ENCODE data around the gene FBXL19. TPM values are rescaled to one million over a fixed set of nuclear protein-coding genes. Genes with fewer than 3 reads are reported as not detected.

The FBXL19 gene
- total and polyA plus RNA-seq, 2 of the 8 experiments (the other 6 are each of a cell fraction or from before 2014, with no cell fraction given): 47.2 to 72.2 TPM

GRCh38 chr16:30989469-30990047, 66.2 kb downstream of the FBXL19 start:
- FAIRE-seq: no peak
- no peak for DNase-seq (ENCODE audit: low read depth in 1 of 2, low spot score in 2 of 2)
- no peak overlapping the region; the same call in 1 of the 2 replicates for H4K8ac ChIP-seq (ENCODE audit: extremely low read depth, insufficient read depth, low read length)
- H3K4me2 ChIP-seq (ENCODE audit: insufficient read depth in 1 of 2, low read depth in 2 of 2, low read length in 2 of 2): no peak overlapping the region
- H3K23me2 ChIP-seq (ENCODE audit: low read depth, low read length): peaks cover 3% of the 10 kb centered on the region; the same call in 1 of the 2 replicates
- H3K9ac ChIP-seq (replicated peaks in 1 of 4; ENCODE audit: extremely low read depth in 1 of 4, low read depth in 3 of 4, low read length in 3 of 4): no peak overlapping the region
- H3K14ac ChIP-seq (ENCODE audit: insufficient read length): no peak overlapping the region
- H2AK5ac ChIP-seq (ENCODE audit: low read depth, low read length): no peak overlapping the region
- H2AFZ ChIP-seq (ENCODE audit: low read length): no peak overlapping the region
- no peak overlapping the region for H3K56ac ChIP-seq (replicated peaks; ENCODE audit: insufficient read length, low read depth, low read length)
- H3K79me2 ChIP-seq (ENCODE audit: control insufficient read depth in 1 of 2, insufficient read depth in 2 of 2, low read length in 2 of 2): no peaks in the 10 kb centered on the region
- H3K79me1 ChIP-seq (ENCODE audit: low read depth, low read length): no peaks in the 10 kb centered on the region
- ChIA-PET POLR2A (ENCODE audit: partially characterized antibody) (interaction anchor here (0.7 kb wide), 1 partner anchor 23 kb away, joined by 3 read pairs; no protein-coding TSS in a partner anchor), CTCF (ENCODE audit: partially characterized antibody) (interaction anchor here (1.5 kb wide), 1 partner anchor 53 kb away, joined by 4 read pairs; no protein-coding TSS in a partner anchor)
- H2BK5ac ChIP-seq (ENCODE audit: low read depth, low read length): no peak overlapping the region
- H3K36me3 ChIP-seq (ENCODE audit: control insufficient read depth in 2 of 4, insufficient read depth in 4 of 4, low read length in 3 of 4): no peaks in the 10 kb centered on the region
- TF ChIP-seq ZNF274 (IDR thresholded peaks at IDR 0.05; ENCODE audit: borderline replicate concordance, extremely low read depth, low read length) (no peak), TAF7 (optimal IDR thresholded peaks at IDR 0.05; ENCODE audit: borderline replicate concordance, low read depth, low read length) (no peak), CREB1 (IDR thresholded peaks at IDR 0.05) (no peak), NANOG (IDR thresholded peaks at IDR 0.05; ENCODE audit: insufficient read depth, low read depth, low read length, poor library complexity, severe bottlenecking) (no peak), CBX5 (IDR thresholded peaks at IDR 0.05; ENCODE audit: low read depth, low read length) (no peak), SP2 (IDR thresholded peaks at IDR 0.05; ENCODE audit: low read length) (no peak), TBP (IDR thresholded peaks at IDR 0.05; ENCODE audit: low read depth, low read length) (no peak), MAFK (IDR thresholded peaks at IDR 0.05; ENCODE audit: low read depth, low read length) (no peak), EGR1 (IDR thresholded peaks at IDR 0.05; ENCODE audit: borderline replicate concordance, low read depth, low read length) (no peak)
- H2BK12ac ChIP-seq (ENCODE audit: low read depth, low read length): no peak overlapping the region
- no peak overlapping the region for H4K91ac ChIP-seq (replicated peaks; ENCODE audit: insufficient read length, low read length)
- H3K4ac ChIP-seq (replicated peaks; ENCODE audit: insufficient read length, low read depth, low read length): no peak overlapping the region
- WGBS, 2 experiments (ENCODE audit: extremely low coverage in 1 of 2, insufficient coverage in 1 of 2, insufficient read length in 1 of 2, insufficient replicate concordance in 2 of 2, low coverage in 1 of 2, low lambda C conversion rate in 2 of 2, missing lambda C conversion rate in 1 of 2): 88% methylated on average over 20 of the region's 23 CpGs; no CpG with 5 or more reads in 1 of the 2 experiments
- no peaks in the 10 kb centered on the region; a peak in 1 of 7 replicates for H3K27me3 ChIP-seq (replicated peaks in 1 of 4; ENCODE audit: control insufficient read depth in 3 of 4, extremely low read depth in 1 of 4, insufficient read depth in 3 of 4, low read length in 3 of 4)
- no peak overlapping the region for H2BK120ac ChIP-seq (replicated peaks; ENCODE audit: low read depth, low read length)
- no peak overlapping the region for H3K18ac ChIP-seq (ENCODE audit: extremely low read depth, low read length)
- H2BK15ac ChIP-seq (ENCODE audit: low read length): no peak overlapping the region
- no peak overlapping the region for H3K27ac ChIP-seq (ENCODE audit: low read depth, low read length)
- H4K5ac ChIP-seq (ENCODE audit: insufficient read length, low read depth, low read length): no peak overlapping the region
- no peak overlapping the region for H3K23ac ChIP-seq (ENCODE audit: insufficient read length)
- H2BK20ac ChIP-seq (ENCODE audit: low read length): no peak overlapping the region
- H4K20me1 ChIP-seq (replicated peaks in 1 of 2; ENCODE audit: control insufficient read depth in 1 of 2, insufficient read depth in 2 of 2, low read length in 2 of 2): peaks cover 0 to 6% of the 10 kb centered on the region in 2 experiments
- no peaks in the 10 kb centered on the region for H3K9me3 ChIP-seq (ENCODE audit: insufficient read depth in 2 of 2, low read depth in 1 of 2, low read length in 1 of 2)
- H3K4me1 ChIP-seq (replicated peaks in 1 of 4; ENCODE audit: control insufficient read depth in 3 of 4, insufficient read depth in 4 of 4, low read length in 3 of 4): peaks cover 0 to 5% (median 2%) of the 10 kb centered on the region in 4 experiments; a peak in 4 of 7 replicates
- no peak overlapping the region for H3K4me3 ChIP-seq (ENCODE audit: extremely low read depth in 1 of 4, insufficient read depth in 2 of 4, low read depth in 3 of 4, low read length in 4 of 4)
